Thyroid gland (tissue), 4 donors: Measurements from ENCODE around the gene OR9K2.

Experiments
- CTCF ChIP-seq, 6 experiments: fragments of 200-600 bp in 3 of 6; fragments of 450-650 bp in 3 of 6; sonication (generic) in 3 of 6; IDR thresholded peaks; one replicate each; pipeline ENCODE4 v1.5.1; 2016 to 2019; ENCODE audit warnings: antibody characterized with exemption in 6 of 6, mild to moderate bottlenecking in 2 of 6, inconsistent platforms in 1 of 6, moderate library complexity in 1 of 6
- POLR2A ChIP-seq, 2 donors: fragments of 450-650 bp; IDR thresholded peaks; one replicate each; pipeline ENCODE4 v1.6.1; 2017; ENCODE audit warnings: antibody characterized with exemption in 2 of 2, mild to moderate bottlenecking in 2 of 2, moderate library complexity in 1 of 2

GRCh38 chr12:55112378-55112875 lies 13.8 kb upstream of the OR9K2 start:
- no peak for TF ChIP-seq CTCF (IDR thresholded peaks at IDR 0.05)
- no peak for TF ChIP-seq POLR2A (IDR thresholded peaks at IDR 0.05)
